Testis (tissue), 2 donors: Measurements from ENCODE around the gene NSRP1.

Experiments
- CTCF ChIP-seq, 3 experiments: fragments of 450-650 bp in 2 of 3; fragments of 200-600 bp in 1 of 3; sonication (generic) in 1 of 3; IDR thresholded peaks; one replicate each; pipeline ENCODE4 v1.5.1; 2016 to 2019; ENCODE audit warnings: antibody characterized with exemption in 3 of 3, mild to moderate bottlenecking in 2 of 3, moderate library complexity in 1 of 3
- POLR2A ChIP-seq: fragments of 450-650 bp; IDR thresholded peaks from one replicate; pipeline ENCODE4 v1.6.1; 2017; ENCODE audit warnings: antibody characterized with exemption, mild to moderate bottlenecking, moderate library complexity

- no peak for TF ChIP-seq CTCF (IDR thresholded peaks at IDR 0.05)
- no peak for TF ChIP-seq POLR2A
These were observed 44.0 kb downstream of the NSRP1 start for GRCh38 chr17:30160419-30161172.
